ENCODE measurements around the gene PRSS50. TPM values are rescaled to one million over a fixed set of nuclear protein-coding genes. Genes with fewer than 3 reads are reported as not detected.

The PRSS50 gene
- total RNA-seq, 2 donors from 2014 or later = 0.14 to 0.80 TPM

GRCh38 chr3:46708401-46709156, 9.1 kb downstream of the PRSS50 start:
- WGBS = 82% methylated on average over 9 of the region's 11 CpGs
- no peak for DNase-seq (ENCODE audit: low spot score)
- intact Hi-C loops (cut with DNase I) = loop anchor here (10.0 kb wide), 3 partner anchors 156 to 616 kb away; partner anchors contain the start of gene MYL3
- Histone ChIP-seq H3K36me3 (no peaks in the 10 kb centered on the region), H3K27ac (no peak overlapping the region), H3K4me3 (no peak overlapping the region), H3K27me3 (replicated peaks; ENCODE audit: insufficient read depth) (no peaks in the 10 kb centered on the region), H3K4me1 (replicated peaks) (no peaks in the 10 kb centered on the region), H3K9me3 (no peaks in the 10 kb centered on the region)
- TF ChIP-seq, protein P1, sequence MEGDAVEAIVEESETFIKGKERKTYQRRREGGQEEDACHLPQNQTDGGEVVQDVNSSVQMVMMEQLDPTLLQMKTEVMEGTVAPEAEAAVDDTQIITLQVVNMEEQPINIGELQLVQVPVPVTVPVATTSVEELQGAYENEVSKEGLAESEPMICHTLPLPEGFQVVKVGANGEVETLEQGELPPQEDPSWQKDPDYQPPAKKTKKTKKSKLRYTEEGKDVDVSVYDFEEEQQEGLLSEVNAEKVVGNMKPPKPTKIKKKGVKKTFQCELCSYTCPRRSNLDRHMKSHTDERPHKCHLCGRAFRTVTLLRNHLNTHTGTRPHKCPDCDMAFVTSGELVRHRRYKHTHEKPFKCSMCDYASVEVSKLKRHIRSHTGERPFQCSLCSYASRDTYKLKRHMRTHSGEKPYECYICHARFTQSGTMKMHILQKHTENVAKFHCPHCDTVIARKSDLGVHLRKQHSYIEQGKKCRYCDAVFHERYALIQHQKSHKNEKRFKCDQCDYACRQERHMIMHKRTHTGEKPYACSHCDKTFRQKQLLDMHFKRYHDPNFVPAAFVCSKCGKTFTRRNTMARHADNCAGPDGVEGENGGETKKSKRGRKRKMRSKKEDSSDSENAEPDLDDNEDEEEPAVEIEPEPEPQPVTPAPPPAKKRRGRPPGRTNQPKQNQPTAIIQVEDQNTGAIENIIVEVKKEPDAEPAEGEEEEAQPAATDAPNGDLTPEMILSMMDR (IDR thresholded peaks at IDR 0.05) = no peak
- TF ChIP-seq POLR2A (IDR thresholded peaks at IDR 0.05) = no peak
- no peak for TF ChIP-seq POLR2AphosphoS5 (IDR thresholded peaks at IDR 0.05)

DNA sequence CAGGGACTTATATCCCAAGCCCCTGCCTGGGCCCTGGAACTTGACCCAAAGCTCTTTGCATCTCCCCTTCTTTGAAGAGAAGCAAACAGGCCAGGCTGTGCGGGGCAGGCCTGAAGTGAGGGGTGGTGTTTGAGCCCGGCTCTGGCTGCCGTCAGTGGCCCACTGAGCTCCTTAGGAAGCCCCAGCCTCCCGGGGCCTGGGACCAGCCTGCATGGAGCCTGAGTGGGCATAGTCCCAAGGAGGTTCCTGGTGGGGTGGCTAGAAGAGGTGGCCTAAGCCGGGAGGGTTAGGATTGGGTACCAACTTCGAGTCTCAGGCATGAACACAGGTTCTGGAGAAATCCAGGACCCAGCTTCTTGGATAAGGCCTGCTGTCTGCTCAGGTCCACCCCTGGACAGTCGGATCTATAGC, 10.1 kb downstream of the PRSS50 start:
- intact Hi-C loops (cut with DNase I) = loop anchor here (10.0 kb wide), 3 partner anchors 157 to 617 kb away; partner anchors contain the start of gene MYL3
- Histone ChIP-seq H3K4me3 (no peak overlapping the region), H3K36me3 (no peaks in the 10 kb centered on the region), H3K9me3 (no peaks in the 10 kb centered on the region), H3K27ac (no peak overlapping the region), H3K27me3 (replicated peaks; ENCODE audit: insufficient read depth) (no peaks in the 10 kb centered on the region), H3K4me1 (replicated peaks) (no peaks in the 10 kb centered on the region)
- no peak for DNase-seq (ENCODE audit: low spot score)
- TF ChIP-seq, protein P1 (IDR thresholded peaks at IDR 0.05) = no peak
- TF ChIP-seq POLR2A (IDR thresholded peaks at IDR 0.05) (no peak), POLR2AphosphoS5 (IDR thresholded peaks at IDR 0.05) (no peak)
- WGBS = 87% methylated on average over 7 of the region's 7 CpGs

GRCh38 chr3:46706771-46707582, 10.7 kb downstream of the PRSS50 start:
- Histone ChIP-seq H3K9me3 (no peaks in the 10 kb centered on the region), H3K4me1 (replicated peaks) (no peaks in the 10 kb centered on the region), H3K4me3 (no peak overlapping the region), H3K27ac (no peak overlapping the region), H3K36me3 (no peaks in the 10 kb centered on the region), H3K27me3 (replicated peaks; ENCODE audit: insufficient read depth) (peaks cover 2% of the 10 kb centered on the region)
- no peak for DNase-seq (ENCODE audit: low spot score)
- TF ChIP-seq, protein P1 (IDR thresholded peaks at IDR 0.05) = no peak
- TF ChIP-seq POLR2A (IDR thresholded peaks at IDR 0.05) = no peak
- no peak for TF ChIP-seq POLR2AphosphoS5 (IDR thresholded peaks at IDR 0.05)
- 61% methylated on average over 13 of the region's 13 CpGs for WGBS
- intact Hi-C loops (cut with DNase I) = loop anchor here (10.0 kb wide), 3 partner anchors 158 to 618 kb away; partner anchors contain the start of gene MYL3

GRCh38 chr3:46705751-46706552, 11.7 kb downstream of the PRSS50 start:
- DNase-seq (ENCODE audit: low spot score) = no peak
- TF ChIP-seq, protein P1 (IDR thresholded peaks at IDR 0.05) = no peak
- TF ChIP-seq POLR2AphosphoS5 (IDR thresholded peaks at IDR 0.05) (no peak), POLR2A (IDR thresholded peaks at IDR 0.05) (no peak)
- Histone ChIP-seq H3K4me1 (replicated peaks) (peaks cover 5% of the 10 kb centered on the region), H3K36me3 (no peaks in the 10 kb centered on the region), H3K27ac (no peak overlapping the region), H3K9me3 (no peaks in the 10 kb centered on the region), H3K27me3 (replicated peaks; ENCODE audit: insufficient read depth) (peaks cover 6% of the 10 kb centered on the region), H3K4me3 (no peak overlapping the region)
- 76% methylated on average over 19 of the region's 19 CpGs for WGBS
- intact Hi-C loops (cut with DNase I) = loop anchor here (2.0 to 10.0 kb wide), 4 partner anchors 159 to 619 kb away; partner anchors contain the start of gene MYL3

All from prostate gland (tissue), 2 donors.